SK-N-SH treated with all-trans-retinoic acid at 6 μM for 48 hours (cell line): ENCODE data around the gene DSTYK.

Experiments used
- ATAC-seq: fragments of 200-7000 bp; cut with Tn5 transposase; 3 replicates; pipeline ENCODE4 v1.9.1; 2020; ENCODE audit warnings: mild to moderate bottlenecking, moderate library complexity
- ARNTL ChIP-seq: fragments of 450-650 bp; formaldehyde crosslinking; IDR thresholded peaks from 2 replicates; pipeline ENCODE4 v1.5.0; 2020; ENCODE audit warnings: low read depth, mild to moderate bottlenecking, moderate library complexity, borderline replicate concordance
- BACH2 ChIP-seq: fragments of 250-450 bp; sonication (Bioruptor Pico); IDR thresholded peaks from 2 replicates; pipeline ENCODE4 v1.9.0; 2021; ENCODE audit warnings: mild to moderate bottlenecking, borderline replicate concordance
- CSDC2 ChIP-seq: fragments of 250-450 bp; sonication (Bioruptor Pico); IDR thresholded peaks from 2 replicates; pipeline ENCODE4 v1.5.0; 2020; ENCODE audit warnings: mild to moderate bottlenecking, moderate library complexity
- ESRRG ChIP-seq: fragments of 250-450 bp; sonication (Bioruptor Pico); IDR thresholded peaks from 2 replicates; pipeline ENCODE4 v1.6.1; 2021; ENCODE audit warnings: mild to moderate bottlenecking
- GLIS3 ChIP-seq: fragments of 250-450 bp; sonication (Bioruptor Pico); IDR thresholded peaks from 2 replicates; pipeline ENCODE4 v1.5.0; 2020; ENCODE audit warnings: mild to moderate bottlenecking, moderate library complexity
- ISL1 ChIP-seq: fragments of 250-450 bp; sonication (Bioruptor Pico); IDR thresholded peaks from 2 replicates; pipeline ENCODE4 v2.1.2; 2022; ENCODE audit warnings: mild to moderate bottlenecking, moderate library complexity
- OSR1 ChIP-seq: fragments of 250-450 bp; sonication (Bioruptor Pico); IDR thresholded peaks from 2 replicates; pipeline ENCODE4 v1.8.0; 2022; ENCODE audit warnings: moderate library complexity, mild to moderate bottlenecking, inconsistent platforms
- PPARA ChIP-seq: fragments of 250-450 bp; sonication (Bioruptor Pico); IDR thresholded peaks from 2 replicates; pipeline ENCODE4 v1.5.0; 2020; ENCODE audit warnings: mild to moderate bottlenecking, borderline replicate concordance
- RARB ChIP-seq: fragments of 250-450 bp; sonication (Bioruptor Pico); IDR thresholded peaks from 2 replicates; pipeline ENCODE4 v1.8.0; 2021; ENCODE audit warnings: mild to moderate bottlenecking, moderate library complexity
- SNAI2 ChIP-seq: fragments of 250-450 bp; sonication (Bioruptor Pico); IDR thresholded peaks from 2 replicates; pipeline ENCODE4 v1.5.0; 2020; ENCODE audit warnings: mild to moderate bottlenecking, moderate library complexity
- TCF4 ChIP-seq: fragments of 250-450 bp; sonication (Bioruptor Pico); IDR thresholded peaks from 2 replicates; pipeline ENCODE4 v1.8.0; 2021; ENCODE audit warnings: mild to moderate bottlenecking, moderate library complexity, borderline replicate concordance
- TOX ChIP-seq: fragments of 250-450 bp; sonication (Bioruptor Pico); IDR thresholded peaks from 2 replicates; pipeline ENCODE4 v1.8.0; 2021; ENCODE audit warnings: mild to moderate bottlenecking, moderate library complexity, borderline replicate concordance
- ZC3H10 ChIP-seq: fragments of 250-450 bp; sonication (Bioruptor Pico); IDR thresholded peaks from 2 replicates; pipeline ENCODE4 v1.5.1; 2021; ENCODE audit warnings: mild to moderate bottlenecking, moderate library complexity
- ZFP3 ChIP-seq: fragments of 250-450 bp; sonication (Bioruptor Pico); IDR thresholded peaks from 2 replicates; pipeline ENCODE4 v1.5.0; 2020; ENCODE audit warnings: mild to moderate bottlenecking, moderate library complexity
- ZFP30 ChIP-seq: fragments of 450-650 bp; formaldehyde crosslinking; IDR thresholded peaks from 2 replicates; pipeline ENCODE4 v1.5.0; 2022; ENCODE audit warnings: mild to moderate bottlenecking, moderate library complexity
- ZNF565 ChIP-seq: fragments of 450-650 bp; formaldehyde crosslinking; conservative IDR thresholded peaks from 2 replicates; pipeline ENCODE4 v1.5.0; 2020; ENCODE audit warnings: low read depth, mild to moderate bottlenecking, moderate library complexity
- ZNF70 ChIP-seq: fragments of 450-650 bp; formaldehyde crosslinking; IDR thresholded peaks from 2 replicates; pipeline ENCODE4 v1.5.0; 2020; ENCODE audit warnings: mild to moderate bottlenecking, moderate library complexity
- ZNF8 ChIP-seq: fragments of 450-650 bp; formaldehyde crosslinking; IDR thresholded peaks from 2 replicates; pipeline ENCODE4 v1.5.0; 2020; ENCODE audit warnings: mild to moderate bottlenecking, moderate library complexity
- TF ChIP-seq, protein P1 (sequence below): fragments of 250-450 bp; sonication (Bioruptor Pico); IDR thresholded peaks from 2 replicates; pipeline ENCODE4 v1.8.0; 2020; ENCODE audit warnings: mild to moderate bottlenecking, moderate library complexity, borderline replicate concordance
- TF ChIP-seq, protein P2 (sequence below): fragments of 250-450 bp; sonication (Bioruptor Pico); IDR thresholded peaks from 2 replicates; pipeline ENCODE4 v1.5.1; 2021; ENCODE audit warnings: mild to moderate bottlenecking, moderate library complexity

The DSTYK gene

DNA sequence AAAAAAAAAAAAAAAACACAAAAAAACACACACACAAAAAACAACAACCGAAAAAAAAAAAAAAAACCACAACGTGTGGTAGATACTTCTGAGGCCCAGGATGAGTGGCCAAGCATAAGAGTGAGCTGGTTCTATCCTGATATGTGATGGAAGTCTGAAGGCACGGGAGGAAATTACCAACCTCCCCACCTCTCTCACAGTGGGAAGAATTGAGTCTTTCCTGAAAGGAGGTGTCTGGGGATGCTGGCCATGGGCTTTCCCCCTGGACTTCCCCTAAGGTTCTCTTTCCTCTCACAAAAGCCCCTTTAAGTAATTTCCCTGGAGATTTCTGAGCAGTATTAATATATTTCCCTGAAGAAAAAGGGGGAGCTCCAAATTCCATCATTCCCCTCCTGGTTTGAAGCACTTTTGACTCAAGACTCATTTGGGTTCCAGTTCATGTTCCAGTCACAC, 21.5 kb upstream of the DSTYK start:
- no peak for TF ChIP-seq PPARA (CRISPR knock-in tag)
- TF ChIP-seq RARB (CRISPR knock-in tag), result no peak
- TF ChIP-seq ZC3H10, result no peak
- no peak for ATAC-seq

DNA sequence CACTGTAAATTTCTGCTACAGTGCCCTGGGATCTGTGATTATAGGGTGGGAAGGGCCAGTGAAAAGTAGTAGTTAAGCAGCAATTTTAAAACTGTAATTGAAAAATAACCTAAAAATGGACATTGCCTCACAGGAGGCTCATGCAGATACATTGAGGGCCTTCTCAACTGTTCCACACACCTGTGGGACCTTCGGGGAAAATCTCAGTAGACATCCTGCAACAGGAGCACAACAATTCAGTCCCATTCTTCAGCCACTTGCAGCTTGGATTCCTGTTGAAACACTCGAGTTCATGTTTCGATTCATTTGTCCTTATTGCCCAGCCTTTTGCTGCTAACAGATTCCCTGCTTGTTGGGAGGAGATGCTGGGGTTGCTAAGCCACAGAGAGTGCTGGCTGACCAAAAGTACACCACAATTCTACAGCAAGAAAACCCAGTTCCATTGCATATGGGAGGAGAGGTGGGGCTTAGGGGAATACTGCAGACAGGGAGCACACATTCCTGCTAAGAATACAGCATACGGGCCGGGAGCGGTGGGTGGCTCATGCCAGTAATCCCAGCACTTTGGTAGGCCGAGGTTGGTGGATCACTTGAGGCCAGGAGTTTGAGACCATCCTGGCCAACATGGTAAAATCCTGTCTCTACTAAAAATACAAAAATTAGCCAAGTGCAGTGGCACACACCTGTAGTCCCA, 20.8 kb upstream of the DSTYK start:
- ATAC-seq, result no peak
- no peak for TF ChIP-seq ZNF70 (CRISPR knock-in tag)
- TF ChIP-seq CSDC2 (CRISPR knock-in tag), result no peak
- no peak for TF ChIP-seq RARB (CRISPR knock-in tag)
- TF ChIP-seq BACH2 (CRISPR knock-in tag), result no peak
- TF ChIP-seq TOX (CRISPR knock-in tag), result no peak
- no peak for TF ChIP-seq SNAI2 (CRISPR knock-in tag)
- no peak for TF ChIP-seq ESRRG
- no peak for TF ChIP-seq ISL1 (CRISPR knock-in tag)
- TF ChIP-seq, protein P1, sequence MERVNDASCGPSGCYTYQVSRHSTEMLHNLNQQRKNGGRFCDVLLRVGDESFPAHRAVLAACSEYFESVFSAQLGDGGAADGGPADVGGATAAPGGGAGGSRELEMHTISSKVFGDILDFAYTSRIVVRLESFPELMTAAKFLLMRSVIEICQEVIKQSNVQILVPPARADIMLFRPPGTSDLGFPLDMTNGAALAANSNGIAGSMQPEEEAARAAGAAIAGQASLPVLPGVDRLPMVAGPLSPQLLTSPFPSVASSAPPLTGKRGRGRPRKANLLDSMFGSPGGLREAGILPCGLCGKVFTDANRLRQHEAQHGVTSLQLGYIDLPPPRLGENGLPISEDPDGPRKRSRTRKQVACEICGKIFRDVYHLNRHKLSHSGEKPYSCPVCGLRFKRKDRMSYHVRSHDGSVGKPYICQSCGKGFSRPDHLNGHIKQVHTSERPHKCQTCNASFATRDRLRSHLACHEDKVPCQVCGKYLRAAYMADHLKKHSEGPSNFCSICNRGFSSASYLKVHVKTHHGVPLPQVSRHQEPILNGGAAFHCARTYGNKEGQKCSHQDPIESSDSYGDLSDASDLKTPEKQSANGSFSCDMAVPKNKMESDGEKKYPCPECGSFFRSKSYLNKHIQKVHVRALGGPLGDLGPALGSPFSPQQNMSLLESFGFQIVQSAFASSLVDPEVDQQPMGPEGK, result no peak

- TF ChIP-seq CSDC2 (CRISPR knock-in tag) (no peak), BACH2 (CRISPR knock-in tag) (no peak), RARB (CRISPR knock-in tag) (no peak), ZNF70 (CRISPR knock-in tag) (no peak), ZNF565 (CRISPR knock-in tag) (no peak), ZFP3 (CRISPR knock-in tag) (no peak), OSR1 (CRISPR knock-in tag) (no peak), ZNF8 (CRISPR knock-in tag) (no peak), SNAI2 (CRISPR knock-in tag) (no peak)
- TF ChIP-seq, protein P1, result no peak
- TF ChIP-seq, protein P2, sequence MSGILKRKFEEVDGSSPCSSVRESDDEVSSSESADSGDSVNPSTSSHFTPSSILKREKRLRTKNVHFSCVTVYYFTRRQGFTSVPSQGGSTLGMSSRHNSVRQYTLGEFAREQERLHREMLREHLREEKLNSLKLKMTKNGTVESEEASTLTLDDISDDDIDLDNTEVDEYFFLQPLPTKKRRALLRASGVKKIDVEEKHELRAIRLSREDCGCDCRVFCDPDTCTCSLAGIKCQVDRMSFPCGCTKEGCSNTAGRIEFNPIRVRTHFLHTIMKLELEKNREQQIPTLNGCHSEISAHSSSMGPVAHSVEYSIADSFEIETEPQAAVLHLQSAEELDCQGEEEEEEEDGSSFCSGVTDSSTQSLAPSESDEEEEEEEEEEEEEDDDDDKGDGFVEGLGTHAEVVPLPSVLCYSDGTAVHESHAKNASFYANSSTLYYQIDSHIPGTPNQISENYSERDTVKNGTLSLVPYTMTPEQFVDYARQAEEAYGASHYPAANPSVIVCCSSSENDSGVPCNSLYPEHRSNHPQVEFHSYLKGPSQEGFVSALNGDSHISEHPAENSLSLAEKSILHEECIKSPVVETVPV (CRISPR knock-in tag), result no peak
- ATAC-seq, result no peak
Measured at GRCh38 chr1:205230982-205231381, 19.5 kb upstream of the DSTYK start.

DNA sequence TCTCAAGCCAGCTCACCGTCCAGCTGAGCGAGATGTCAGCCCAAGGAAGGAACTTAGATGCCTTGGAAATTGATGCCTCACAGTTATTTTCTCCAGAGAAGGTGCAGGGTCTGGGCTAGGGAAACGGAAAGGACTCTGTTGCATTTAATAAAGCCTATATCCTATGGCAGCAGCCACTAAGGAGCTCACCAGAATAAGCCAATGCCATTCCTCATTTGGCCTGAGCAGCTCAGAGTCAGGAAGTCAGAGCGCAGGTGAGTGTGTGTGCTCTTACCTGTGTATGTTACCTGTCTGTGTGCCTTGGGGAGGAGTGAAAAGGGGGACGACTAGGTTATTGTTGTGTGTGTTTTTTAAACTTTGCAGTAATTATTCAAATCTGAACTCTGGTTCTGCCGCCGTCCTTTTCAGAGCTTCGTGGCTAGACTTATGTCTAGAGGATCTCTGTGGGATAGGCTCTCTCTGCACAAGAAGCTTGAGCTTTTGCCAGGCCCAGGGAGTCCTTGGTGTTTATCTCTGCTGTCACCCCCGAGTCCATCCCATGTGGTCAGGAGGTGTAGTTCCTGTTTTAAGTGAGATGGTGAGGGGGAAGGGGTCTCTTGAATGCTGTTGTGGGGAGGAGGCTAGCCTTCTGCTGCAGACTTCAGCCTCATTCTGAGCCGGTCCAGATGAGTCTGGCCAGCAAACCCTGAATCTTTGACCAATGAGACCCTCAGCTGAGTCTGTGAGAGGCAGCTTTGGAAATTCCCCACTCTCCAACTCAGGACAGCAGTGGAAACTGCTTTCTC, 18.6 kb upstream of the DSTYK start:
- no peak for TF ChIP-seq ESRRG
- no peak for TF ChIP-seq ARNTL (CRISPR knock-in tag)
- no peak for TF ChIP-seq ZNF8 (CRISPR knock-in tag)
- no peak for TF ChIP-seq TCF4 (CRISPR knock-in tag)
- no peak for TF ChIP-seq ZFP3 (CRISPR knock-in tag)
- no peak for TF ChIP-seq GLIS3 (CRISPR knock-in tag)
- TF ChIP-seq RARB (CRISPR knock-in tag), result no peak
- no peak for TF ChIP-seq ZFP30 (CRISPR knock-in tag)
- TF ChIP-seq, protein P2 (CRISPR knock-in tag), result no peak
- no peak for TF ChIP-seq OSR1 (CRISPR knock-in tag)
- TF ChIP-seq TOX (CRISPR knock-in tag), result no peak
- TF ChIP-seq BACH2 (CRISPR knock-in tag), result no peak
- TF ChIP-seq, all 23 proteins: peak for 0
- ATAC-seq, result no peak
